Activated CD4-positive, alpha-beta memory T cell treated with anti-CD3 and anti-CD28 coated beads for 36 hours (primary cell): ENCODE results near the gene MAP6. TPM values are rescaled to one million over a fixed set of nuclear protein-coding genes. Genes with fewer than 3 reads are reported as not detected.
A peak's percentile ranks its signal among the peaks of the same experiment; 100 is the strongest.
"Not testable (repeated sequence)": the region's sequence is repeated elsewhere in the genome, so short reads cannot be mapped to it uniquely, and the experiment has no call there.

Source experiments
- CTCF ChIA-PET: fragments of 350-600 bp; sonication (Branson Sonifier 250); formaldehyde crosslinking; loops from one replicate; lab custom pipeline; 2021; ENCODE audit warnings: antibody characterized with exemption, inconsistent platforms; lab: Charles Lee
- POLR2A ChIA-PET: fragments of 350-600 bp; sonication (Branson Sonifier 250); formaldehyde crosslinking; loops from one replicate; lab custom pipeline; 2021; ENCODE audit warnings: antibody characterized with exemption; lab: Charles Lee
- DNase-seq: peaks from one replicate; pipeline ENCODE4 v3.0.0-alpha.2; 2020
- H3K27ac Mint-ChIP-seq: one replicate; pipeline ENCODE4 v1.8.0; 2021; ENCODE audit warnings: mixed read lengths
- H3K27me3 Mint-ChIP-seq: one replicate; pipeline ENCODE4 v1.8.0; 2021; ENCODE audit warnings: mixed read lengths
- H3K36me3 Mint-ChIP-seq: one replicate; pipeline ENCODE4 v1.8.0; 2021; ENCODE audit warnings: mixed read lengths
- H3K4me1 Mint-ChIP-seq: one replicate; pipeline ENCODE4 v1.8.0; 2021; ENCODE audit warnings: low read depth, mixed read lengths
- H3K4me3 Mint-ChIP-seq: one replicate; pipeline ENCODE4 v1.8.0; 2021; ENCODE audit warnings: mild to moderate bottlenecking, mixed read lengths
- H3K9me3 Mint-ChIP-seq: one replicate; pipeline ENCODE4 v1.8.0; 2021; ENCODE audit warnings: mixed read lengths
- intact Hi-C: fragments of 100-400 bp; cut with micrococcal nuclease; formaldehyde crosslinking; loops from one replicate; pipeline ENCODE4 v1.15.1; 2023
- total RNA-seq, 2 experiments: library from RNA; stranded (reverse); gene quantifications; one replicate each; pipeline ENCODE4 v1.2.3, GENCODE V29; 2021

MAP6 gene
- total RNA-seq, 2 experiments from 2014 or later: 0.05 TPM; not detected in 1

DNA sequence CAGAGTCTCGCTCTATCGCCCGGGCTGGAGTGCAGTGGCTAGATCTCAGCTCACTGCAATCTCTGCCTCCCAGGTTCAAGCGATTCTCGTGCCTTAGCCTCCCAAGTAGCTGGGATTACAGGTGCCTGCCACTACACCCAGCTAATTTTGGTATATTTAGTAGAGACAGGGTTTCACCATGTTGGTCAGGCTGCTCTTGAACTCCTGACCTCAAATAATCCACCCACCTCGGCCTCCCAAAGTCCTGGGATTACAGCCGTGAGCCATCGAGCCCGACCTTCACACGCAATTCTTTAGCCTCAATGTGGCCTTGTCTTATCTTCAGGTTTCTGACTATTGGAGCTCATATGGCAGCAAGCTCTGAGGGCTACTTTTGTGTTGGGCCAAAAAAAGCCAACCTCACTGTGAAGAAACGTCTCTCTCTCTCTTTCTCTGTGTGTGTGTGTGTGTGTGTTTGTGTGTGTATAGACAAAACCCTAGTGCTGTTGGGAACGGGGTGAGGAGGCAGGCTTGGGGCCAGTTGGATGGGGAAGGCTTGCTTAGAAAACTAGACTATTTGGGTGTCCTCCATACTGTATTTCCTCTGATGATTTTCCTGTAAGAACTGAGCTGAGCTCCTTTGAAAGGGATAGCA lies 84.1 kb downstream of the MAP6 start:
- intact Hi-C loops: loop anchor here (5.0 kb wide), 1 partner anchor 37 kb away; no protein-coding TSS in a partner anchor

GRCh38 chr11:75583718-75584658 lies 84.8 kb downstream of the MAP6 start:
- H3K4me1 Mint-ChIP-seq: peaks cover 16% of the 10 kb centered on the region
- intact Hi-C loops: loop anchor here (5.0 kb wide), 1 partner anchor 37 kb away; no protein-coding TSS in a partner anchor
- DNase-seq: peak; percentile 31

More for the DNA sequence above, 84.1 kb downstream of the MAP6 start:
- H3K9me3 Mint-ChIP-seq, DNase-seq, H3K27ac Mint-ChIP-seq, H3K27me3 Mint-ChIP-seq, CTCF ChIA-PET, POLR2A ChIA-PET, H3K36me3 Mint-ChIP-seq: not testable (repeated sequence)
- Mint-ChIP-seq H3K4me3 (peak overlapping the region; percentile 73), H3K4me1 (peaks cover 16% of the 10 kb centered on the region)

DNA sequence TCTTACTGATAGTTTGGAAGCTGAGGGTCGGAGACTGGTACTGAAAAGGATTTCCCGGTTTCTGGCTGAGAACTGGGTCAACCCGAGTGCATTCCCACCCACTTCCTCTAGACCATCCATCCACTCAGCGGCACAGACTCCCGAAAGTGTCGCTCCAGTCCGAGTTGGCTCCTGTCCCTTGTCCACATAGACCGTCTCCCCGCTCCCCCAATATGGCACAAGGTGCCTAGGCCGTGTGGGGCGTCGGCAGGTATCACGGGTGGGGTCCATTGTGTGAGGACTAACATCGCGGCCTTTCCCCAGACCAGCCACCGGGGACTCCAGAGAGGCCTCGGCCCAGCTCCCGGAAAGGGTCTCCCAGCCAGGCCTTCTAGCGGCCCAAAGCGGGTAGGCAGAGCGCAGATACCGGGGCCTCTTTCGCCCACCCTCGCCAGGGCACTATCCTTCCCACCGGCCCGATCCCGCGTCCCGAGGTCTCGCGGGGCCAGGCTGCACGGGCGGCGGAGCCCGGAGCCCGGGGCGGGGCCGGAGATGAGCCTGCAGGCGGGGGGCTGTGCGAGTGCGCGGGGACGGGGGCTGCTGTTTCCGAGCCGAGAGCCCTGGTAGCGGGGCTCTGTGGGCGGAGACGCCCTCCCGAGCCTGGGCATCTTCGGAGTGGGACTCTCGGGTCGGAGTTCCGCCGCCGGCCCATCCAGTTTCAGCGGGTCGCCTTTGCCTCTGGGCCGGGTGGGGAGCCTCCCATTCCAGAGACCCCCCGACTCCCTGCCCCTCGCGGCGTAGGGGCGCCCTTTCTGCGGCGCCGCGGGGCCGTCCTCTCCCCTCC lies 85.7 kb downstream of the MAP6 start:
- ChIA-PET POLR2A (interaction anchor here (0.6 to 1.1 kb wide), 3 partner anchors 18 to 101 kb away, joined by 3 to 5 read pairs (median 3); partner anchors contain the start of gene SERPINH1), CTCF (interaction anchor here (1.2 to 1.7 kb wide), 3 partner anchors 21 to 53 kb away, joined by 3 to 5 read pairs (median 5); partner anchors contain the start of gene SERPINH1)
- no peaks in the 10 kb centered on the region for H3K27me3 Mint-ChIP-seq
- H3K4me1 Mint-ChIP-seq: peaks cover 16% of the 10 kb centered on the region
- H3K4me3 Mint-ChIP-seq: peak overlapping the region; percentile 78
- no peaks in the 10 kb centered on the region for H3K9me3 Mint-ChIP-seq
- no peaks in the 10 kb centered on the region for H3K36me3 Mint-ChIP-seq
- DNase-seq: peak; percentile 78
- H3K27ac Mint-ChIP-seq: peak overlapping the region; percentile 76
- intact Hi-C loops: loop anchor here (5.0 kb wide), 1 partner anchor 36 kb away; no protein-coding TSS in a partner anchor

More at GRCh38 chr11:75583718-75584658, 84.8 kb downstream of the MAP6 start:
- ChIA-PET CTCF (interaction anchor here (1.3 to 1.7 kb wide), 2 partner anchors 21 to 54 kb away, joined by 5 read pairs; partner anchors contain the start of gene SERPINH1), POLR2A (interaction anchor here (1.1 kb wide), 1 partner anchor 22 kb away, joined by 5 read pairs; the partner anchor contains the start of gene SERPINH1)
- Mint-ChIP-seq H3K9me3 (no peaks in the 10 kb centered on the region), H3K27ac (no peak overlapping the region), H3K4me3 (peak overlapping the region; percentile 73), H3K36me3 (no peaks in the 10 kb centered on the region), H3K27me3 (no peaks in the 10 kb centered on the region)

GRCh38 chr11:75582506-75582894 lies 86.3 kb downstream of the MAP6 start:
- ChIA-PET CTCF (interaction anchor here (1.2 to 1.7 kb wide), 2 partner anchors 36 to 53 kb away, joined by 3 to 5 read pairs; no protein-coding TSS in a partner anchor), POLR2A (interaction anchor here (0.6 to 0.9 kb wide), 2 partner anchors 17 to 101 kb away, joined by 3 read pairs; no protein-coding TSS in a partner anchor)
- Mint-ChIP-seq H3K9me3 (no peaks in the 10 kb centered on the region), H3K36me3 (no peaks in the 10 kb centered on the region), H3K27me3 (no peaks in the 10 kb centered on the region), H3K4me1 (peaks cover 16% of the 10 kb centered on the region), H3K4me3 (peak overlapping the region; percentile 78), H3K27ac (peak overlapping the region; percentile 76)
- intact Hi-C loops: loop anchor here (5.0 kb wide), 1 partner anchor 35 kb away; no protein-coding TSS in a partner anchor
- no peak for DNase-seq

DNA sequence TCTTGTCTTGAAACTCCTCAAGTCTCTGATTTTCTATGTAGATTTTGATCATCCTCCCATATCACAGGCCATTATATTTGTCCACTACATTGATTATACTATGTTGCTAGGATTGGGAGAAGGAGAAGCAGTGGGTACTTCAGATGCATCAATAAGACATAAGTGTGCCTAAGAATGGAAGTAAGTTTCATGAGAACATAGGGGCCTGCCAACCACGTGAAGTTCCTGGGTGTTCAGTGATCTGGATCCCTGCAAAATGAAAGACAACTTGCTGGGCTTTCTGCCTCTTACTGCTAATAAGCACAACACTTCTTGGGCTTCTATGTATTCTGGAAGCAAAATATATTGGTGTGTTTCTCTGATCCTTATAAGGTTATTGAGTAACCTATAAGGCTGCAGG lies 89.0 kb downstream of the MAP6 start:
- POLR2A ChIA-PET: no interaction called here
- H3K27ac Mint-ChIP-seq: no peak overlapping the region
- no peaks in the 10 kb centered on the region for H3K36me3 Mint-ChIP-seq
- peaks cover 16% of the 10 kb centered on the region for H3K4me1 Mint-ChIP-seq
- H3K27me3 Mint-ChIP-seq: no peaks in the 10 kb centered on the region
- intact Hi-C loops: loop anchor here (5.0 kb wide), 1 partner anchor 33 kb away; no protein-coding TSS in a partner anchor
- no peak for DNase-seq
- H3K4me3 Mint-ChIP-seq: no peak overlapping the region
- no peaks in the 10 kb centered on the region for H3K9me3 Mint-ChIP-seq
- CTCF ChIA-PET: interaction anchor here (0.6 kb wide), 1 partner anchor 77 kb away, joined by 3 read pairs; no protein-coding TSS in a partner anchor

DNA sequence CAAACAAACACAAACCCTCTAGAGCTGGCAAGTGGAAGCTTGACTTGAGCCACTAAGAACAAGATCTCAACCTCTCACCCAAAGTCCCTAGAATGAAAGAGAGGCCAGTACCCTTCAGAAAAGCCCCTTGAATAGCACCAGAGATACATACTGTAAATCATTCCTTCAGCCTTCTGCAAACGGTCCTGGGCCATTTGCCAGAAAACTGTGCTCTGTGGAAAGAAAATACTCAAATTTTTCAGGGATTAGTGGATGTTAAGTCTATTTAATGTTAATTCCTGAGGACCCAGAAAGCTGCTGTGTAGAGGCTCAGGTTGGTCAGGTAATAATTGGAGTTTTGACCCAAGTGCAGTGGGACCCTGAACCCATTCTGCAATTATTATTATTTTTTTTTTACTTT lies 89.9 kb downstream of the MAP6 start:
- H3K36me3 Mint-ChIP-seq: no peaks in the 10 kb centered on the region
- H3K4me1 Mint-ChIP-seq: peaks cover 13% of the 10 kb centered on the region
- H3K9me3 Mint-ChIP-seq: no peaks in the 10 kb centered on the region
- H3K27me3 Mint-ChIP-seq: no peaks in the 10 kb centered on the region
- H3K4me3 Mint-ChIP-seq: no peak overlapping the region
- intact Hi-C loops: no loop called here
- POLR2A ChIA-PET: no interaction called here
- CTCF ChIA-PET: interaction anchor here (1.9 to 3.2 kb wide), 2 partner anchors 11 to 16 kb away, joined by 5 to 11 read pairs; partner anchors contain the start of gene SERPINH1
- H3K27ac Mint-ChIP-seq: no peak overlapping the region
- DNase-seq: no peak

DNA sequence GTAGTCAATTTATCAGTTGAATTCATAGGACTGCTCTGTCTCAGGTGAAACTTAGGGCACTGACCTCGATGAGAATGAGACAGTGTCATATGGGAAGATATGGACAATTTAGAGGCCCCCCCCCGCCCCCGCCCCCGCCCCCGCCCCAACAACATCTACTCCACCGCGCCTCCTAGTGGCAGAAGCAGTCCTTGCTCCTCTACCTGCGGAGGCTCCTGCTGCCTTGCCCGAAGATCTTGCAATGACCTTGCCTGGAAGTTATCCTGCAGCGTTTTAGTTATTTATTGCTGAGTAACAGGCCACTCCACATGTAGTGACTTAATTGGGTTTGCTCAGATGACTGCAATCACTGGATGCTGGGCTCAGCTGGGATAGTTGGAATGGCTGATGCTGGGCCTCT lies 91.6 kb downstream of the MAP6 start:
- no peaks in the 10 kb centered on the region for H3K27me3 Mint-ChIP-seq
- peaks cover 4% of the 10 kb centered on the region for H3K4me1 Mint-ChIP-seq
- peaks cover 5% of the 10 kb centered on the region for H3K36me3 Mint-ChIP-seq
- no peaks in the 10 kb centered on the region for H3K9me3 Mint-ChIP-seq
- H3K4me3 Mint-ChIP-seq: no peak overlapping the region
- peak; percentile 66 for DNase-seq
- intact Hi-C loops: no loop called here
- CTCF ChIA-PET: interaction anchor here (0.7 to 3.2 kb wide), 10 partner anchors 9 to 188 kb away, joined by 3 to 14 read pairs (median 5); no protein-coding TSS in a partner anchor
- H3K27ac Mint-ChIP-seq: no peak overlapping the region
- POLR2A ChIA-PET: no interaction called here

DNA sequence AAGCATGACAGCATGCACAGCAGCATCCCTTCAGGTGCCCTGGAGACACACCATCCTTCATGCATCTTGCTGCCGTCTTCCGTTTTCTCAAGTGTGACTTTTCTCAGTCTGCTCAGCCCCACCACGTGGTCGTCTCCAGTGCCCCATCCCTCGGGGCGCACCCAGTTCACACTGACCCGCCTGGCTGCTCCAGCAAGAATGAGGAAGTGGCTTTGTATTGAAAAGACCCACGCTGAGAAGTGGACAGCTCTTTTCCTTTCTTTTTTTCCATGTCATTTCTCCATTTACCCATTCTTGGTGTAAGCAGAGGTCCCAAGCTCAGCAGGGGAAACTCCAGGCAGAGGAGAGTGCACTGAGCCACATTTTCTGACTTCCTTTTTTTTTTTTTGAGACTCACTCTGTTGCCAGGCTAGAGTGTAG lies 92.3 kb downstream of the MAP6 start:
- no peaks in the 10 kb centered on the region for H3K27me3 Mint-ChIP-seq
- no peak for DNase-seq
- H3K4me3 Mint-ChIP-seq: no peak overlapping the region
- no peaks in the 10 kb centered on the region for H3K9me3 Mint-ChIP-seq
- ChIA-PET POLR2A (interaction anchor here (0.6 to 1.3 kb wide), 2 partner anchors 27 to 412 kb away, joined by 3 to 4 read pairs; no protein-coding TSS in a partner anchor), CTCF (interaction anchor here (0.6 to 3.3 kb wide), 11 partner anchors 8 to 639 kb away, joined by 3 to 12 read pairs (median 4); no protein-coding TSS in a partner anchor)
- no peak overlapping the region for H3K27ac Mint-ChIP-seq
- H3K36me3 Mint-ChIP-seq: peaks cover 5% of the 10 kb centered on the region
- H3K4me1 Mint-ChIP-seq: no peaks in the 10 kb centered on the region
- intact Hi-C loops: no loop called here

DNA sequence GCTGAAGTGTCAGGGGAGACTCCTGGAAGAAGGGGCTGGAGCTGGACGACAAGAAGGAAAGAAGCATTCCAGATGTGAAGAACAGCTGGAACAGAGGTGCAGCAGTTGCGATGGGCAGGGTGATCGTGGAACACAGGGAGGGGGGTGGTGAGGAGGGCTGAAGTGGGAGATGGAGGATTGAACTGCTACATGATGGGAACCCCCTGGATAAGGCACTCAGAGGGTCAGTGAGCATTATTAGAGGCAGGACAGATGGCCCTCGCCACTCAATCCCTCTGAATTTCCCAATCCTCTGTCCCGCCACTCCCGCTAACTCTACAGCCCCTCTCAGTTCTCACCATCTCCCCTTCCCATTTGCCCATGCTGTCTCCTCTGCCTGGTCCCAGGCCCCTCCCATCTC lies 92.8 kb downstream of the MAP6 start:
- ChIA-PET POLR2A (interaction anchor here (0.6 to 1.3 kb wide), 2 partner anchors 26 to 411 kb away, joined by 3 to 4 read pairs; no protein-coding TSS in a partner anchor), CTCF (interaction anchor here (0.6 to 3.3 kb wide), 12 partner anchors 8 to 638 kb away, joined by 3 to 12 read pairs (median 4); no protein-coding TSS in a partner anchor)
- no peak for DNase-seq
- Mint-ChIP-seq H3K4me3 (no peak overlapping the region), H3K9me3 (no peaks in the 10 kb centered on the region), H3K27ac (no peak overlapping the region), H3K27me3 (no peaks in the 10 kb centered on the region), H3K4me1 (no peaks in the 10 kb centered on the region), H3K36me3 (peaks cover 5% of the 10 kb centered on the region)
- intact Hi-C loops: no loop called here

- CTCF ChIA-PET: interaction anchor here (1.1 to 3.3 kb wide), 7 partner anchors 10 to 131 kb away, joined by 3 to 12 read pairs (median 4); no protein-coding TSS in a partner anchor
- H3K4me1 Mint-ChIP-seq: no peaks in the 10 kb centered on the region
- H3K27ac Mint-ChIP-seq: no peak overlapping the region
- peaks cover 5% of the 10 kb centered on the region for H3K36me3 Mint-ChIP-seq
- H3K4me3 Mint-ChIP-seq: no peak overlapping the region
- DNase-seq: no peak
- H3K27me3 Mint-ChIP-seq: no peaks in the 10 kb centered on the region
- intact Hi-C loops: no loop called here
- POLR2A ChIA-PET: interaction anchor here (1.3 to 1.6 kb wide), 2 partner anchors 13 to 25 kb away, joined by 3 to 5 read pairs; partner anchors contain the start of gene SERPINH1
- H3K9me3 Mint-ChIP-seq: no peaks in the 10 kb centered on the region
These were observed 93.9 kb downstream of the MAP6 start for GRCh38 chr11:75574698-75575602.
